KMS-11 (cell line): ENCODE results near the gene HS2ST1.

Experiments used
- H2AFZ ChIP-seq: fragments of 200-600 bp; sonication (generic); 2 replicates; pipeline ENCODE4 v1.6.1; 2016; ENCODE audit warnings: antibody characterized with exemption, mixed run types, low read depth
- H3K27ac ChIP-seq: fragments of 200-600 bp; sonication (generic); 2 replicates; pipeline ENCODE4 v1.6.1; 2016; ENCODE audit warnings: mild to moderate bottlenecking, mixed run types
- H3K27me3 ChIP-seq: fragments of 200-600 bp; sonication (generic); 2 replicates; pipeline ENCODE4 v1.6.1; 2017; ENCODE audit warnings: mild to moderate bottlenecking, low read depth, mixed run types, moderate library complexity; ENCODE audit not compliant: insufficient read depth
- H3K36me3 ChIP-seq: fragments of 200-600 bp; sonication (generic); 2 replicates; pipeline ENCODE4 v1.6.1; 2017; ENCODE audit warnings: mild to moderate bottlenecking, mixed run types; ENCODE audit not compliant: insufficient read depth
- H3K4me1 ChIP-seq: fragments of 200-600 bp; sonication (generic); 2 replicates; pipeline ENCODE4 v1.6.1; 2016; ENCODE audit warnings: mild to moderate bottlenecking, low read depth, mixed run types; ENCODE audit not compliant: poor library complexity, severe bottlenecking
- H3K4me2 ChIP-seq: fragments of 200-600 bp; sonication (generic); 2 replicates; pipeline ENCODE4 v1.7.0; 2016; ENCODE audit warnings: mild to moderate bottlenecking, mixed run types
- H3K4me3 ChIP-seq: fragments of 200-600 bp; sonication (generic); IDR thresholded peaks from 2 replicates; pipeline ENCODE4 v1.6.1; 2017; ENCODE audit warnings: low read depth, low read length, mixed read lengths; ENCODE audit not compliant: insufficient read depth
- H3K79me2 ChIP-seq: fragments of 200-600 bp; sonication (generic); 2 replicates; pipeline ENCODE4 v1.6.1; 2016; ENCODE audit warnings: low read depth, mixed run types; ENCODE audit not compliant: insufficient read depth
- H3K9ac ChIP-seq: fragments of 200-600 bp; sonication (generic); 2 replicates; pipeline ENCODE4 v1.6.1; 2016; ENCODE audit warnings: mild to moderate bottlenecking, mixed run types
- H4K20me1 ChIP-seq: fragments of 200-600 bp; sonication (generic); 2 replicates; pipeline ENCODE4 v1.6.1; 2016; ENCODE audit warnings: mild to moderate bottlenecking, mixed run types; ENCODE audit not compliant: insufficient read depth
- TF ChIP-seq, protein P1 (sequence below): fragments of 200-600 bp; sonication (generic); conservative IDR thresholded peaks from 2 replicates; pipeline ENCODE4 v1.6.1; 2017; ENCODE audit warnings: low read depth, mild to moderate bottlenecking, antibody characterized with exemption, low read length, moderate library complexity, mixed read lengths

Gene HS2ST1

DNA sequence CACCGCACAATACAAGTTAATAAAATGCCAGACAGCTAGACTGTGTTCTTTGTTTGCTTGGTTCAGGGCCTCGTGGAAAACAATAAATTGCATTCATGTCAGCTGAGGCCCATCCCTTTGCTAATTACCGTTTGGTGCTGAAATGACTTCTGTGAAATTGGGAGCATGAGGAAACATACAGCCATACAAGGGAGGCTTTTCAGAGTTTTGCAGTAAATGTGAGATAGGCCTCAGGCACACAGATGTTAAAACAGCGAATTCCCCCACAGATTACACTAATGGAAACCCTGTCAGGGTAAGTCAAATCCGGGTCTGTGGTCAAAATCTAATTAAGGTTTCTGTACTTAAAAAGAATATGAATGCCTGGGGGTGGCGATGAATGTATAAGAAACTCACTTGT lies 240.7 kb downstream of the HS2ST1 start:
- Histone ChIP-seq H3K27me3 (no peaks in the 10 kb centered on the region), H4K20me1 (no peaks in the 10 kb centered on the region), H3K36me3 (no peaks in the 10 kb centered on the region), H3K4me2 (no peak overlapping the region), H3K4me3 (no peak overlapping the region), H3K9ac (no peak overlapping the region), H3K27ac (no peak overlapping the region), H3K79me2 (no peaks in the 10 kb centered on the region), H2AFZ (no peak overlapping the region), H3K4me1 (peaks cover 6% of the 10 kb centered on the region)
- TF ChIP-seq, protein P1, sequence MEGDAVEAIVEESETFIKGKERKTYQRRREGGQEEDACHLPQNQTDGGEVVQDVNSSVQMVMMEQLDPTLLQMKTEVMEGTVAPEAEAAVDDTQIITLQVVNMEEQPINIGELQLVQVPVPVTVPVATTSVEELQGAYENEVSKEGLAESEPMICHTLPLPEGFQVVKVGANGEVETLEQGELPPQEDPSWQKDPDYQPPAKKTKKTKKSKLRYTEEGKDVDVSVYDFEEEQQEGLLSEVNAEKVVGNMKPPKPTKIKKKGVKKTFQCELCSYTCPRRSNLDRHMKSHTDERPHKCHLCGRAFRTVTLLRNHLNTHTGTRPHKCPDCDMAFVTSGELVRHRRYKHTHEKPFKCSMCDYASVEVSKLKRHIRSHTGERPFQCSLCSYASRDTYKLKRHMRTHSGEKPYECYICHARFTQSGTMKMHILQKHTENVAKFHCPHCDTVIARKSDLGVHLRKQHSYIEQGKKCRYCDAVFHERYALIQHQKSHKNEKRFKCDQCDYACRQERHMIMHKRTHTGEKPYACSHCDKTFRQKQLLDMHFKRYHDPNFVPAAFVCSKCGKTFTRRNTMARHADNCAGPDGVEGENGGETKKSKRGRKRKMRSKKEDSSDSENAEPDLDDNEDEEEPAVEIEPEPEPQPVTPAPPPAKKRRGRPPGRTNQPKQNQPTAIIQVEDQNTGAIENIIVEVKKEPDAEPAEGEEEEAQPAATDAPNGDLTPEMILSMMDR = no peak

DNA sequence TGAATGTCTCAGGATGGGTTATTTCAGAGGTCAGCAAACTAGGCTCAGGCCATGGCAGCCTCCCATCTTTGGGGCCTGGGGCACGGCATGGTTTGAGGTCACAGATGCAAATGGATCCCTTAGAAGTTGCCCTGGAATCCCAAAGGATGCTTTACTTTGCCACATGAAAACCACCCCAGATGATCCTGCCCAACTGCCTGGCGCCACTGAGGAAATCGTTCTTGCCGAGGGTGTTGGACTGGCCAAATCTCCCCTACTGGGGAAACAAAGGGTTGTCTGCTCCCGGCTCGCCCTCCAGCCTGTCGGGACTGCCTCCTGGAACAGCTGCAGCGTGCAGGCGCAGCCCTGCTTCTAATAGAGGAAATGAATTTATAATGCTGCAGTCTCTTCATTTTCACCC lies 241.2 kb downstream of the HS2ST1 start:
- H3K79me2 ChIP-seq = no peaks in the 10 kb centered on the region
- H3K9ac ChIP-seq = no peak overlapping the region
- no peak overlapping the region for H3K4me2 ChIP-seq
- no peak overlapping the region for H3K27ac ChIP-seq
- H3K27me3 ChIP-seq = no peaks in the 10 kb centered on the region
- H3K36me3 ChIP-seq = no peaks in the 10 kb centered on the region
- H3K4me1 ChIP-seq = peaks cover 6% of the 10 kb centered on the region
- TF ChIP-seq, protein P1 = no peak
- no peaks in the 10 kb centered on the region for H4K20me1 ChIP-seq
- H3K4me3 ChIP-seq = no peak overlapping the region
- H2AFZ ChIP-seq = no peak overlapping the region

DNA sequence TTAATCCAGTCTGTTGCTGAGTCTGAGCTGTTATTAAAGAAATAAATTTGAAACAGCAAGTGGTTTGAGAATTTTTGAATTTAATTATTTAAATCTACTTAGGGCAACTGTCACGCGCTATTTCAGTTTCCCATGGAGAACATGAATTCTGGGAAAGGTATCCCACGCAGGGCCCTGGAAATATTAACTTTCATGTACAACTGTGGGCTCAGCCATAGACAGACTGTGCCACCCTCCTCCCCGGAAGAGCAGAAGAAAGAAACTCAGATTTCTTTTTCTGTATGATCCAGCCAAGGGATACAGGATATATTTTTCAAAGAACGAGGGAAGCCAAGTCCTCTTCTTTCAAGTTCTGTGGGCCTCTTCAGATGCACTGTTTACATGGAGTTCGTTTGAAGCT lies 241.7 kb downstream of the HS2ST1 start:
- H3K4me3 ChIP-seq = no peak overlapping the region
- TF ChIP-seq, protein P1 = no peak
- H2AFZ ChIP-seq = no peak overlapping the region
- no peak overlapping the region for H3K4me2 ChIP-seq
- no peaks in the 10 kb centered on the region for H3K27me3 ChIP-seq
- H3K9ac ChIP-seq = no peak overlapping the region
- H4K20me1 ChIP-seq = no peaks in the 10 kb centered on the region
- H3K4me1 ChIP-seq = peaks cover 6% of the 10 kb centered on the region
- H3K79me2 ChIP-seq = no peaks in the 10 kb centered on the region
- H3K27ac ChIP-seq = no peak overlapping the region
- H3K36me3 ChIP-seq = no peaks in the 10 kb centered on the region

DNA sequence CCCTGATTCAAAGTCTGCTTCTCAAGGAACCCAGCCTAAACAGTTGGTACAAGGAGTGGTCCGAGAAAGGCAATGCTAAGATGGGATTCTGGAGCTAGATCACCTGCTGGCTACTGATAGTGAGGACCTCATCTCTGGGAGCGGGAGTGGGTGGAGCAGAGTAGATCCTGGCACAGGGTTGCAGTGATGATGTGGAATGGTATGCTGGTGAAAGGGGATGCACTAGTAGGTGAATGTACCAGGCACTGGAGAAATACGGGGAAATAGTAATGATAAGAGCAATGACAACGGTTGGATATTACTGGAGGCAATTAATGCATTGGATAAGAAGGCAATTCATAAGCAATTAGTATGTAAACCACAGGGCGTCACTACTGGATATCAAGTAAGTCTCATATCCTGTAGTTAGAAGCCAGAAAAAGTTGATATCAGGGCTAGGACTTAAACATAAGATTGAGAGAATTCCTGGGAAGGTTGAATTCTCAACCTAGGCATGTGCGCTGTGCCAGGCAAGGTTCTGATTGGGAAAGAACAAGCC lies 245.0 kb downstream of the HS2ST1 start:
- TF ChIP-seq, protein P1 = no peak
- Histone ChIP-seq H3K4me3 (no peak overlapping the region), H3K27me3 (no peaks in the 10 kb centered on the region), H3K4me1 (peaks cover 6% of the 10 kb centered on the region), H2AFZ (no peak overlapping the region), H3K4me2 (no peak overlapping the region), H4K20me1 (no peaks in the 10 kb centered on the region), H3K36me3 (no peaks in the 10 kb centered on the region), H3K27ac (no peak overlapping the region), H3K9ac (no peak overlapping the region), H3K79me2 (no peaks in the 10 kb centered on the region)
